GM20000 (cell line): ENCODE results near the gene POGLUT3.

Experiments
- DNase-seq: peaks from one replicate; pipeline ENCODE4 v3.0.0; 2012; ENCODE audit warnings: low spot score
- TF ChIP-seq, protein P1 (sequence below): IDR thresholded peaks from 2 replicates; pipeline ENCODE4 v1.5.1; 2012; ENCODE audit warnings: mild to moderate bottlenecking, control low read depth; ENCODE audit errors: extremely low read depth, missing control alignments

Gene POGLUT3

DNA sequence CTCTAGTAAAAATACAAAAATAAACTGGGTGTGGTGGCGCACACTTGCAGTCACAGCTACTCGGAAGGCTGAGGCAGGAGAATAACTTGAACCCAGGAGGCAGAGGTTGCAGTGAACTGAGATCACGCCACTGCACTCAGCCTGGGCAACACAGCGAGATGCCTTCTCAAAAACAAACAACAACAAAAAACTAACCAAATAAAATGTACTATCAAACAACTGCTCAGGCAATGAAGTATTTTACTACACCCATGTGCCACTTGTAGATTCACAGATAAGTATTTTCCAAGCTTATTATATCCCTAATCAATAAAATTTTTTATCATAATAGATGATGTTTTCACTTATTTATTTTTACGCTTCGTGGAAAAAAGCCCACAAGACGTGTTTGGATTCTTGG lies 31.8 kb downstream of the POGLUT3 start:
- TF ChIP-seq, protein P1, sequence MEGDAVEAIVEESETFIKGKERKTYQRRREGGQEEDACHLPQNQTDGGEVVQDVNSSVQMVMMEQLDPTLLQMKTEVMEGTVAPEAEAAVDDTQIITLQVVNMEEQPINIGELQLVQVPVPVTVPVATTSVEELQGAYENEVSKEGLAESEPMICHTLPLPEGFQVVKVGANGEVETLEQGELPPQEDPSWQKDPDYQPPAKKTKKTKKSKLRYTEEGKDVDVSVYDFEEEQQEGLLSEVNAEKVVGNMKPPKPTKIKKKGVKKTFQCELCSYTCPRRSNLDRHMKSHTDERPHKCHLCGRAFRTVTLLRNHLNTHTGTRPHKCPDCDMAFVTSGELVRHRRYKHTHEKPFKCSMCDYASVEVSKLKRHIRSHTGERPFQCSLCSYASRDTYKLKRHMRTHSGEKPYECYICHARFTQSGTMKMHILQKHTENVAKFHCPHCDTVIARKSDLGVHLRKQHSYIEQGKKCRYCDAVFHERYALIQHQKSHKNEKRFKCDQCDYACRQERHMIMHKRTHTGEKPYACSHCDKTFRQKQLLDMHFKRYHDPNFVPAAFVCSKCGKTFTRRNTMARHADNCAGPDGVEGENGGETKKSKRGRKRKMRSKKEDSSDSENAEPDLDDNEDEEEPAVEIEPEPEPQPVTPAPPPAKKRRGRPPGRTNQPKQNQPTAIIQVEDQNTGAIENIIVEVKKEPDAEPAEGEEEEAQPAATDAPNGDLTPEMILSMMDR: no peak
- DNase-seq: no peak

DNA sequence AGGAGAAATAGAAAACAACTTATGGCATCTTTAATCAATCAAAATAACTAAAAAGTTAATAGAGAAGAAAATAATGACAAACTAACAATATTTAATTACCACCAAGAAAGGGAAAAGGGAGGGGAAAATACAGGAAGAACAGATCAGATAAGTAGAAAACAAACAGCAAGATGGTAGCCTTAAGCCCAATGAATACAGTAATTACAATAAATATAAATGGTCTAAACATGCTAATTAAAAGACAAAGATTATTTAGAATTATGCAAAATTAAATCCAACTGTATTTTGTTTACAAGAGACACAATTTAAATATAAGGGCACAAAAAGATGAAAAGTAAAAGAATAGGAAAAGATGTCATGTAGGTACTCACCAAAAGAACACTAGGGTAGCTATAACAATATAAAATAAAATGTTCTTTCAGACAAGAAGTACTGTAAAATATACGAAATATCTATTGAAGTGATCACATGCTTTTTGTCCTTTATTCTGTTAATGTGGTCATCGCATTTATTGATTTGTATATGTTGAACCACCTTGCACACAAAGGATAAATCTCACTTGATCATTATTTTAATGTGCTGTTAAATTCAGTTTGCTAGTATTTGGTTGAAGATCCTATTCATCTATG lies 44.9 kb downstream of the POGLUT3 start:
- TF ChIP-seq, protein P1: no peak

More for the DNA sequence above, 44.9 kb downstream of the POGLUT3 start:
- DNase-seq: no peak
